MCF 10A (cell line): Measurements from ENCODE around the gene GPR137B. TPM values are rescaled to one million over a fixed set of nuclear protein-coding genes. Genes with fewer than 3 reads are reported as not detected.
A peak's percentile ranks its signal among the peaks of the same experiment; 100 is the strongest.

Experiments
- BruUV-seq: library from RNA; stranded (reverse); fragments of 400-500 nt; replicated peaks from 2 replicates; lab custom pipeline; 2021; lab: Mats Ljungman, UMichigan
- CTCF ChIA-PET: fragments of 300-600 bp; sonication (Branson Sonifier 250); formaldehyde crosslinking; extraction: SDS; loops from one replicate; lab custom pipeline; 2021; ENCODE audit warnings: antibody characterized with exemption, inconsistent platforms; lab: Yijun Ruan, JAX
- POLR2A ChIA-PET: fragments of 300-600, 350-650 bp; sonication (Branson Sonifier 250); formaldehyde crosslinking; extraction: SDS; loops from one replicate; lab custom pipeline; 2020; ENCODE audit warnings: antibody characterized with exemption, inconsistent platforms; lab: Yijun Ruan, JAX
- DNase-seq: peaks from one replicate; pipeline ENCODE4 v3.0.0-alpha.2; 2018; ENCODE audit not compliant: unreplicated experiment
- H3K27ac Mint-ChIP-seq: one replicate; pipeline ENCODE4 v1.8.0; 2022; ENCODE audit warnings: mild to moderate bottlenecking, low read depth, mixed read lengths; ENCODE audit not compliant: unreplicated experiment
- H3K27me3 Mint-ChIP-seq: one replicate; pipeline ENCODE4 v1.8.0; 2022; ENCODE audit warnings: mixed read lengths; ENCODE audit not compliant: insufficient read depth, unreplicated experiment
- H3K36me3 Mint-ChIP-seq: one replicate; pipeline ENCODE4 v1.8.0; 2022; ENCODE audit warnings: mild to moderate bottlenecking, moderate library complexity, mixed read lengths; ENCODE audit not compliant: insufficient read depth, unreplicated experiment
- H3K4me1 Mint-ChIP-seq: one replicate; pipeline ENCODE4 v1.8.0; 2022; ENCODE audit warnings: mixed read lengths; ENCODE audit not compliant: insufficient read depth, unreplicated experiment
- H3K4me3 Mint-ChIP-seq: one replicate; pipeline ENCODE4 v1.8.0; 2022; ENCODE audit warnings: mild to moderate bottlenecking, moderate library complexity, mixed read lengths; ENCODE audit not compliant: unreplicated experiment
- H3K9me3 Mint-ChIP-seq: one replicate; pipeline ENCODE4 v1.8.0; 2022; ENCODE audit warnings: mixed read lengths; ENCODE audit not compliant: unreplicated experiment
- intact Hi-C: fragments of 100-400 bp; cut with micrococcal nuclease; formaldehyde crosslinking; loops from 2 replicates; pipeline ENCODE4 v1.14.1; 2022
- total RNA-seq: library from RNA; stranded (reverse); gene quantifications from 2 replicates; pipeline ENCODE4 v1.2.3, GENCODE V29; 2022
- TF ChIP-seq, protein P1 (sequence below): fragments of 200-600 bp; IDR thresholded peaks from one replicate; pipeline ENCODE4 v1.8.0; 2022; ENCODE audit warnings: antibody characterized with exemption, mild to moderate bottlenecking; ENCODE audit not compliant: unreplicated experiment

GPR137B gene
- total RNA-seq, 1 experiment from 2014 or later: 8.4 TPM

- TF ChIP-seq, protein P1, sequence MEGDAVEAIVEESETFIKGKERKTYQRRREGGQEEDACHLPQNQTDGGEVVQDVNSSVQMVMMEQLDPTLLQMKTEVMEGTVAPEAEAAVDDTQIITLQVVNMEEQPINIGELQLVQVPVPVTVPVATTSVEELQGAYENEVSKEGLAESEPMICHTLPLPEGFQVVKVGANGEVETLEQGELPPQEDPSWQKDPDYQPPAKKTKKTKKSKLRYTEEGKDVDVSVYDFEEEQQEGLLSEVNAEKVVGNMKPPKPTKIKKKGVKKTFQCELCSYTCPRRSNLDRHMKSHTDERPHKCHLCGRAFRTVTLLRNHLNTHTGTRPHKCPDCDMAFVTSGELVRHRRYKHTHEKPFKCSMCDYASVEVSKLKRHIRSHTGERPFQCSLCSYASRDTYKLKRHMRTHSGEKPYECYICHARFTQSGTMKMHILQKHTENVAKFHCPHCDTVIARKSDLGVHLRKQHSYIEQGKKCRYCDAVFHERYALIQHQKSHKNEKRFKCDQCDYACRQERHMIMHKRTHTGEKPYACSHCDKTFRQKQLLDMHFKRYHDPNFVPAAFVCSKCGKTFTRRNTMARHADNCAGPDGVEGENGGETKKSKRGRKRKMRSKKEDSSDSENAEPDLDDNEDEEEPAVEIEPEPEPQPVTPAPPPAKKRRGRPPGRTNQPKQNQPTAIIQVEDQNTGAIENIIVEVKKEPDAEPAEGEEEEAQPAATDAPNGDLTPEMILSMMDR: no peak
- no peaks in the 10 kb centered on the region for H3K9me3 Mint-ChIP-seq
- H3K4me1 Mint-ChIP-seq: peaks cover 13% of the 10 kb centered on the region
- POLR2A ChIA-PET: interaction anchor here (1.0 to 1.3 kb wide), 3 partner anchors 15 to 401 kb away, joined by 3 to 4 read pairs (median 3); no protein-coding TSS in a partner anchor
- H3K4me3 Mint-ChIP-seq: no peak overlapping the region
- H3K27ac Mint-ChIP-seq: no peak overlapping the region
- DNase-seq: no peak
- no TSS peak for BruUV-seq
- peaks cover 58% of the 10 kb centered on the region for H3K27me3 Mint-ChIP-seq
- CTCF ChIA-PET: interaction anchor here (0.6 to 1.3 kb wide), 8 partner anchors 12 to 1301 kb away, joined by 3 to 4 read pairs (median 3); no protein-coding TSS in a partner anchor
- intact Hi-C loops: no loop called here
- no peaks in the 10 kb centered on the region for H3K36me3 Mint-ChIP-seq
These were observed 2.8 kb upstream of the GPR137B start for GRCh38 chr1:236139495-236139894.

DNA sequence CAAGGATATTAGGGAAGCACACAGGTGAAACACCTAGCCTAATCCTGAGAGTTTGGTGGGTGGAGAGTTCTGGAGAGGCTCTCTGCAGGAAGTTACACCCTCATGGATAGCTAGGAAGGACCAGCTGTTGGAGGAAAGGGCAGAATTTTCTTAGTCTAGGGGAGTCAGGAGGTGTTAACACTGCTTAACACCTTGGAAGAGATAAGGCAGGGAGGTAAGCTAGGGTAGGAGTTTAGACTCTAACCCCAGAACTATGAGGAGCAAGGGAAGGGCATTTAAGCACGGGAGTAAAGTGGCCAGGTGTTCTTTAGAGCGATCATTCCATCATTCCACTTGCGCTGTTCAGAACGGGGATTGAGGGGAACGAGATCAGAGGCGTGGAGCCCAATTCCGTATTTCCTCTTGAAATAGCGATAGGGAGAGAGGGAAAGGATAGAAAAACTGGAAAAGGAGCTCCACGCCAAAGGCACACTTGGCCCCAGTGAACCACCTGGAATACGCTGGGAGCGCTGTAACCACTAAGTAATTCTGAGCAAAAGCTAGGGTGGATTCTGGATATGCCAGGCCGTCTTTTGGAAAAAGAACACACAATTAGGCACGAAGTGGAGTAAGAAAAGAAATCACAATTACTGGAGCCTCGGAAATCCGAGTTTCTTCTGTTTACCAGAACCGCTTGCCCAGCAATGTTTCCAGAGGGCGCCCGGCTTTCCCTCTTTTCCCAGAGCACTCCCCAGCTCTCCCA, 1.5 kb upstream of the GPR137B start:
- intact Hi-C loops: no loop called here
- peak overlapping the region; percentile 77 for H3K4me3 Mint-ChIP-seq

DNA sequence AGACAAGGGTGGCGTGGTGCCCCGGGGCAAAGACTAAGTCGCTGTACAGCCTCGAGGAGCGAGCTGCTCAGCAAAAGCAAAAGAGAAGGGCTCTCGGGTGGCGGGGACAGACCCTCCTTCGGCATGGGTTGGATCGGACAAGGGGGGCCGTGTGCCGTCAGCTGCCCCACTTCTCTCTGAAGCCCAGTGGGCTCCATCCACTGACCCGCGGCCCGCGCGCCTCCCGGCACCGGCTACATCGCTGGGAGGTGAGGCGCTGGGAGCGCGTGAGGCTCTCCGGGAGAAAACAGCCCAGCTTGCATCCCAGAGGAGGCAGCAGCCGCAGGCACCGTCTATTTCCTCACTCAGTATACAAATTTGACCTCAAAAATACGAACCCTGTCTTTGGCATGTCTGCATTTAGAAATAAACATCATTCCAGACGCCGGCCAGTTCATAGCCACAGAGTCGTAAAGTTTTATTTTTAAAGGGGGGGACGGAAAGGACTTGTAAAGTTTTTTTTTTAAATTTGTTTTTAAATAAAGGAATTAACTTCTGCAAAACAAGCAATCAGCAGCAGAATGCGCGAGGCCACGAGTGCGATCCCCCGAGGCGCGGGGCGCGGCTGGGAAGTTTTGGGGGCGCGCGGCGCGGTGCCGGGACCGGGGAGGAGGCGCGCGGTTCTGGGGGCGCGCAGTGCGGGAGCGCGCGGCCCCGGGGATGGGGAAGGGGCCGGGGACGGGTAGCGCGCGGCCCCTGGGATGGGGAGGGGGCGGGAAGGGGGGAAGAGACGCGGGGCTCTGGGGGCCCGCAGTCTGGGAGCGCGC, 689 bp upstream of the GPR137B start:
- no peak overlapping the region for H3K27ac Mint-ChIP-seq
- H3K27me3 Mint-ChIP-seq: peaks cover 42% of the 10 kb centered on the region
- intact Hi-C loops: loop anchor here (2.0 kb wide), 1 partner anchor 139 kb away; the partner anchor contains the start of gene ERO1B
- BruUV-seq: no TSS peak
- H3K9me3 Mint-ChIP-seq: no peaks in the 10 kb centered on the region
- ChIA-PET CTCF (interaction anchor here (0.6 to 1.1 kb wide), 6 partner anchors 10 to 1245 kb away, joined by 3 to 4 read pairs (median 4); no protein-coding TSS in a partner anchor), POLR2A (interaction anchor here (0.6 to 1.7 kb wide), 11 partner anchors 9 to 320 kb away, joined by 3 to 7 read pairs (median 4); partner anchors contain the start of gene ERO1B)
- H3K4me1 Mint-ChIP-seq: peaks cover 19% of the 10 kb centered on the region
- TF ChIP-seq, protein P1: no peak
- H3K36me3 Mint-ChIP-seq: no peaks in the 10 kb centered on the region
- peak; percentile 62 for DNase-seq
- peak overlapping the region; percentile 77 for H3K4me3 Mint-ChIP-seq

More for the DNA sequence above, 1.5 kb upstream of the GPR137B start:
- ChIA-PET CTCF (interaction anchor here (0.6 to 1.1 kb wide), 7 partner anchors 11 to 1246 kb away, joined by 3 to 4 read pairs (median 4); no protein-coding TSS in a partner anchor), POLR2A (interaction anchor here (0.6 to 1.7 kb wide), 9 partner anchors 8 to 258 kb away, joined by 3 to 7 read pairs (median 4); partner anchors contain the start of gene ERO1B)
- TF ChIP-seq, protein P1: no peak
- peaks cover 44% of the 10 kb centered on the region for H3K27me3 Mint-ChIP-seq
- BruUV-seq: no TSS peak
- no peak overlapping the region for H3K27ac Mint-ChIP-seq
- peaks cover 19% of the 10 kb centered on the region for H3K4me1 Mint-ChIP-seq
- H3K9me3 Mint-ChIP-seq: no peaks in the 10 kb centered on the region
- no peaks in the 10 kb centered on the region for H3K36me3 Mint-ChIP-seq
- no peak for DNase-seq
